ENCODE measurements around the gene TSSC4.

The TSSC4 gene

DNA sequence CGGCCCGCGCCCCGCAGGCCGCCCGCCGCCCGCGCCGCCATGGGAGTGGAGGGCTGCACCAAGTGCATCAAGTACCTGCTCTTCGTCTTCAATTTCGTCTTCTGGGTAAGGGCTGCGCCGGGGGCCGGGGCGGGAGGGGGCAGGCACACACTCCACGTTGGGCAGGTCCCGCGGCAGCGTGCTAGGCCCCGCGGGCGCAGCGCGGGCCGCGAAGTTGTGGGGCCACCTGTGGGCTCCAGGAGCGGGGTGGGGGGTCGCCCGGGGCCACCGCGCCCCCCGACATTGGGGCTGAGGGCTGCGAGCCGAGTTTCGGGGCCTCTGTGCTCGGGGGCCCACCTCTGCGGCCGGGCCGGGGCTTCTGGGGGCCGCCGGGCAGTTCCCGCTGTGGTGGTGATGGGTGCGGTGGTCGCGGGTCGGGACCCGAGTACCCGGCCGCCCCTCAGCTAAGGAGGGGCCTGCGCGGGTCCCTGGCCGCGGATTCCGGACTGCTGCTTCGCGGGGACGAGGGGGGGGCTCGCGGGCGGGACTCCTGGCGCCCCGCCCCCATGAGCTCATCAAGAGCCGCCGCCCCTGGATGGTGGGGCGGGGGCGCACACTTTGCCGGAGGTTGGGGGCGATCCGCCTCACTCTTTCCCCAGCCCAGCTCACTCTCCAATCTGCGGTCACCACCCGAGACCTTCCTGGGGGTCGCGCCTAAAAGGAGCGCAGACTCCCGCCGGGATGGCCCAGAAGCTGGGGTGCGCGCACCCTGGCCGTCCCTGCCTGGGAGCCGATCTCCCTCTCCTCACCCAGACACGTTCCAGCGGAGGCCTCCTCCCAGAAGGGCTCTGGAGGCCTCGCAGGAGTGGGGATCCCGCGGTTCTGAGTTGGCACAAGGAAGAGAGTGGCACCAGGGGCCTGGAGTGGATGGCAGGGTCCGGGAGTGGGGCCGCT is 22.8 kb upstream of the TSSC4 start:
- DNase-seq (ENCODE audit: low spot score), result peak; percentile 59
- H3K27me3 Mint-ChIP-seq (ENCODE audit: low read depth), result peaks cover 4% of the 10 kb centered on the region

DNA sequence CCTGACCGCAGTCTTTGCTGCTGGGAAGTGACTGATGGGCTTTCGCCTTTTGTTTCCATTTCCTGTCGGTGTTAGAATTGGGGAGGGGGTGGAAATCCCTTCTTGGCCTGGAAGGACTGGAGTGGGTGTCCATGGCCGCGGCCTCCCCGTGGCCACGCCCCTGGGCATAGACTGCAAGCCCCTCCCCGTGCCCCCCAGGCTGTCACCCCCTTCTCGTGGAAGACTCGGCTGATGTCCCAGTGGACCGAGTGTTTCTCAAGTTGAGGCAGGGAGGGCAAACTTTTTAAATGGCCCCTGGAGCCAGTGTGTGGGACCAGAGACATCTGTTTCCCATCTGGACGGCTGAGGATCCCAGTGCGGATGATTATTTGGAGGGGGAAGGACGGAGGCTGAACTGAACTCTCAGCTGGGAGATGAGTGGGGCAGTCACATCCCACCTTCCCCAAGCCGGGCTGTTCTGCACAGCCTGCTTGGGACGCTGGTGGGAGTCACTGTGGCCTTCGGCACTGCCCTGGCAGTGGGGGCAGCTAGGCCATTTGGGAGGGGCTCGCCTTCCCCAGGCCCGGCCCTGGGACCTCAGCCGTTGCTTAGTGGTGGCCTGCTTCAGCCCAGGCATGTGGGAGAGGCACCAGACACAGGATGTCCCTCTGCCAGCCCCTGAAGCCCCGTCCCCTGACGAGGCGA is 21.9 kb upstream of the TSSC4 start:
- Mint-ChIP-seq H3K4me3 (peak overlapping the region; percentile 86), H3K36me3 (ENCODE audit: low read depth) (peaks cover 3% of the 10 kb centered on the region), H3K27me3 (ENCODE audit: low read depth) (peaks cover 3% of the 10 kb centered on the region), H3K27ac (peak overlapping the region; percentile 89), H3K9me3 (no peaks in the 10 kb centered on the region), H3K4me1 (ENCODE audit: low read depth) (peaks cover 15% of the 10 kb centered on the region)
- DNase-seq (ENCODE audit: low spot score), result no peak

More for the DNA sequence above, 22.8 kb upstream of the TSSC4 start:
- peak overlapping the region; percentile 89 for H3K27ac Mint-ChIP-seq
- H3K4me1 Mint-ChIP-seq (ENCODE audit: low read depth), result peaks cover 12% of the 10 kb centered on the region
- peak overlapping the region; percentile 86 for H3K4me3 Mint-ChIP-seq
- H3K9me3 Mint-ChIP-seq, result no peaks in the 10 kb centered on the region
- peaks cover 3% of the 10 kb centered on the region for H3K36me3 Mint-ChIP-seq (ENCODE audit: low read depth)

- peaks cover 20% of the 10 kb centered on the region for H3K4me1 Mint-ChIP-seq (ENCODE audit: low read depth)
- H3K36me3 Mint-ChIP-seq (ENCODE audit: low read depth), result peaks cover 3% of the 10 kb centered on the region
- peak overlapping the region; percentile 57 for H3K27ac Mint-ChIP-seq
- H3K4me3 Mint-ChIP-seq, result no peak overlapping the region
- H3K9me3 Mint-ChIP-seq, result no peaks in the 10 kb centered on the region
- peaks cover 2% of the 10 kb centered on the region for H3K27me3 Mint-ChIP-seq (ENCODE audit: low read depth)
- DNase-seq (ENCODE audit: low spot score), result no peak
These were observed 20.9 kb upstream of the TSSC4 start for GRCh38 chr11:2379466-2380174.

GRCh38 chr11:2380396-2380795 is 20.2 kb upstream of the TSSC4 start:
- no peaks in the 10 kb centered on the region for H3K9me3 Mint-ChIP-seq
- peak overlapping the region; percentile 57 for H3K27ac Mint-ChIP-seq
- H3K4me1 Mint-ChIP-seq (ENCODE audit: low read depth), result peaks cover 23% of the 10 kb centered on the region
- peak overlapping the region; percentile 18 for H3K4me3 Mint-ChIP-seq
- peaks cover 3% of the 10 kb centered on the region for H3K36me3 Mint-ChIP-seq (ENCODE audit: low read depth)
- DNase-seq (ENCODE audit: low spot score), result no peak
- H3K27me3 Mint-ChIP-seq (ENCODE audit: low read depth), result no peaks in the 10 kb centered on the region

DNA sequence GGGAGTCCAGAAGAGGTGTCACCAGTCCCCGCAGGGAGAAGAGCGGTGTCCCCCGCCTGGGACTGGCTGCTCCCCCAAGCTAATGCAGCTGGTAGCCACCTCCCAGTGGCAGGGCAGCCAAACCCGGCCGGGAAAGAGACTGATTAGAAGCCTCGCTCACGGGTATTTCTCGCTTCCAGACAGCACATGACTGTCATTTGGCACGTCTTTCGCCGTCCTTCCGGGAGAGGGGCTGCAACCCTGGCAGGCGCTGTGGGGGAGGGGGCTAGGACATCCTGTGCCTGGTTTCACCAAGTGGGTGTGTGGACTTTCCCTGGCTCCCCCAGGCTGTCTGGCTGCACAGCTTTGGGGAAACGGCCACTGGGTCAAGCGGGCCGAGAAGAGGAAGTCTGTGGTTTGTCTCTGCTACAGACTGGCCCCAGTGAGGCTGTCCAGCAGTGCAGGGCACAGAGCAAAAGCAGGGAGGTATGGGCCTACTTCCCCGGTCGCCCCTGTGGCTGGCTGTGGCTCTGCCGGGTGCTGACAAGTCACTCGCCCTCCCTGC is 19.7 kb upstream of the TSSC4 start:
- H3K27me3 Mint-ChIP-seq (ENCODE audit: low read depth), result no peaks in the 10 kb centered on the region
- H3K4me3 Mint-ChIP-seq, result no peak overlapping the region
- H3K4me1 Mint-ChIP-seq (ENCODE audit: low read depth), result peaks cover 27% of the 10 kb centered on the region
- no peak for DNase-seq (ENCODE audit: low spot score)
- peaks cover 6% of the 10 kb centered on the region for H3K36me3 Mint-ChIP-seq (ENCODE audit: low read depth)
- no peaks in the 10 kb centered on the region for H3K9me3 Mint-ChIP-seq
- no peak overlapping the region for H3K27ac Mint-ChIP-seq

GRCh38 chr11:2381494-2382128 is 18.9 kb upstream of the TSSC4 start:
- peak overlapping the region; percentile 57 for H3K27ac Mint-ChIP-seq
- H3K27me3 Mint-ChIP-seq (ENCODE audit: low read depth), result no peaks in the 10 kb centered on the region
- H3K4me1 Mint-ChIP-seq (ENCODE audit: low read depth), result peaks cover 30% of the 10 kb centered on the region
- H3K4me3 Mint-ChIP-seq, result peak overlapping the region; percentile 55
- H3K36me3 Mint-ChIP-seq (ENCODE audit: low read depth), result peaks cover 9% of the 10 kb centered on the region
- DNase-seq (ENCODE audit: low spot score), result no peak
- no peaks in the 10 kb centered on the region for H3K9me3 Mint-ChIP-seq

- no peak for DNase-seq (ENCODE audit: low spot score)
- peaks cover 9% of the 10 kb centered on the region for H3K36me3 Mint-ChIP-seq (ENCODE audit: low read depth)
- no peaks in the 10 kb centered on the region for H3K27me3 Mint-ChIP-seq (ENCODE audit: low read depth)
- no peak overlapping the region for H3K4me3 Mint-ChIP-seq
- no peak overlapping the region for H3K27ac Mint-ChIP-seq
- H3K4me1 Mint-ChIP-seq (ENCODE audit: low read depth), result peaks cover 30% of the 10 kb centered on the region
- no peaks in the 10 kb centered on the region for H3K9me3 Mint-ChIP-seq
These were observed 18.4 kb upstream of the TSSC4 start for GRCh38 chr11:2382129-2382517.

GRCh38 chr11:2382936-2383851 is 17.4 kb upstream of the TSSC4 start:
- H3K36me3 Mint-ChIP-seq (ENCODE audit: low read depth), result peaks cover 9% of the 10 kb centered on the region
- H3K4me1 Mint-ChIP-seq (ENCODE audit: low read depth), result peaks cover 29% of the 10 kb centered on the region
- DNase-seq (ENCODE audit: low spot score), result no peak
- H3K4me3 Mint-ChIP-seq, result peak overlapping the region; percentile 29
- no peaks in the 10 kb centered on the region for H3K27me3 Mint-ChIP-seq (ENCODE audit: low read depth)
- H3K27ac Mint-ChIP-seq, result peak overlapping the region; percentile 75
- H3K9me3 Mint-ChIP-seq, result no peaks in the 10 kb centered on the region

GRCh38 chr11:2383852-2384804 is 16.4 kb upstream of the TSSC4 start:
- DNase-seq (ENCODE audit: low spot score), result no peak
- Mint-ChIP-seq H3K27me3 (ENCODE audit: low read depth) (no peaks in the 10 kb centered on the region), H3K36me3 (ENCODE audit: low read depth) (peaks cover 9% of the 10 kb centered on the region), H3K9me3 (no peaks in the 10 kb centered on the region), H3K27ac (peak overlapping the region; percentile 79), H3K4me3 (peak overlapping the region; percentile 29), H3K4me1 (ENCODE audit: low read depth) (peaks cover 24% of the 10 kb centered on the region)

DNA sequence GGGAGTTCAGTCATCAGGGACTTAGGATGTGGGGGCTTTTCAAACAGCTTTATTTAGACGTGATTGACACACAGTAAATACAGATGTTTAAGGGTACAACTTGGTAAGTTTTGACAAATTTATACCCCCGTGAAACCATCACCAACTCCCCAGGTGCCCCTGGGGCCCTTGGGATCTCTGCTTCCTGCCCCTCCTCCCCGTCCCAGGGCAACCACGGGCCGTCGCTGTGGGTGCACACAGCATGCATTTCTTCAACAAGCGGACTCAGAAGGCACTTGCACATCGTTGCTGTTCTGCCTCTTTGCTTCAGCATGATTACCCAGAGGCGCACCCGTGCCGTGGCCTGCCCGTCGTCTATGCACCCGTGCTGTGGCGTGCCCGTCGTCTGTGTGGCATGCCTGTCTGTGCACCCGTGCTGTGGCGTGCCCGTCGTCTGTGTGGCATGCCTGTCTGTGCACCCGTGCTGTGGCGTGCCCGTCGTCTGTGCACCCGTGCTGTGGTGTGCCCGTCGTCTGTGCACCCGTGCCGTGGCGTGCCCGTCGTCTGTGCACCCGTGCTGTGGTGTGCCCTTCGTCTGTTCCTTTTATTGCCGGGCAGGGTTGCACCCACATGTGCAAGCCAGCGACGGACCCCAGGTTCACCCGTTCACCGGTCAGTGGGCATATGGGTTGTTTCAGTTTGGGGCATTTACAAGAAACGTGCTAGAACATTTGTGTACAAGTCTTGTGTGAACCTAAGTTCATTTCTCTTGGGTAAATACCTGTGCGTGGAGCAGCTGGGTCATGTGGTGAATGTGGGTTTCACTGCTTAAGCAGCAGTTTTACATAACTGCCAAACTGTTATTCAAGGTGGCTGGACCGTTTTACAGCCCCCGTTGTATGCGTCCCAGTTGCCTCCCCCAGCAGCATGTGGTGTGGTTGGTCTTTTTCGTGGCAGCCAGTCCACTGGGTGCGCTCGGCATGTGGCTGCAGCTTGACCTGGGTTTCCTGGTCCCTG is 15.1 kb upstream of the TSSC4 start:
- no peak for DNase-seq (ENCODE audit: low spot score)
- H3K9me3 Mint-ChIP-seq, result no peaks in the 10 kb centered on the region
- peaks cover 7% of the 10 kb centered on the region for H3K36me3 Mint-ChIP-seq (ENCODE audit: low read depth)
- peak overlapping the region; percentile 12 for H3K4me3 Mint-ChIP-seq
- H3K4me1 Mint-ChIP-seq (ENCODE audit: low read depth), result peaks cover 24% of the 10 kb centered on the region
- peak overlapping the region; percentile 74 for H3K27ac Mint-ChIP-seq
- H3K27me3 Mint-ChIP-seq (ENCODE audit: low read depth), result no peaks in the 10 kb centered on the region

GRCh38 chr11:2386591-2386990 is 14.0 kb upstream of the TSSC4 start:
- Mint-ChIP-seq H3K9me3 (no peaks in the 10 kb centered on the region), H3K4me3 (no peak overlapping the region), H3K4me1 (ENCODE audit: low read depth) (peaks cover 23% of the 10 kb centered on the region), H3K27me3 (ENCODE audit: low read depth) (no peaks in the 10 kb centered on the region), H3K36me3 (ENCODE audit: low read depth) (peaks cover 5% of the 10 kb centered on the region), H3K27ac (no peak overlapping the region)
- no peak for DNase-seq (ENCODE audit: low spot score)
